GM10266 (cell line): ENCODE results near the gene ST6GALNAC6.
A peak's percentile ranks its signal among the peaks of the same experiment; 100 is the strongest.

Experiments used
- DNase-seq: peaks from one replicate; pipeline ENCODE4 v3.0.0; 2012; ENCODE audit errors: extremely low spot score
- CTCF ChIP-seq: IDR thresholded peaks from 2 replicates; pipeline ENCODE4 v1.5.1; 2012; ENCODE audit warnings: mild to moderate bottlenecking, low read depth; ENCODE audit not compliant: control insufficient read depth, insufficient read depth; ENCODE audit errors: missing control alignments

The ST6GALNAC6 gene

GRCh38 chr9:127920794-127921193 is 21.4 kb upstream of the ST6GALNAC6 start:
- no peak for TF ChIP-seq CTCF
- no peak for DNase-seq

- DNase-seq, result no peak
- no peak for TF ChIP-seq CTCF
Measured at GRCh38 chr9:127919253-127919815, 19.9 kb upstream of the ST6GALNAC6 start.

GRCh38 chr9:127918183-127919107 is 19.0 kb upstream of the ST6GALNAC6 start:
- no peak for DNase-seq
- TF ChIP-seq CTCF, result peak; percentile 38

GRCh38 chr9:127917603-127918002 is 18.2 kb upstream of the ST6GALNAC6 start:
- no peak for DNase-seq
- TF ChIP-seq CTCF, result no peak

GRCh38 chr9:127916720-127917581 is 17.5 kb upstream of the ST6GALNAC6 start, which contains the start of gene ST6GALNAC4:
Gene ST6GALNAC4, minus strand, starts transcription at chr9:127917041. Its CDS starts 622 bp downstream, at chr9:127916419.
- no peak for TF ChIP-seq CTCF
- DNase-seq, result peak; percentile 99

- peak; percentile 73 for DNase-seq
- no peak for TF ChIP-seq CTCF
Measured at GRCh38 chr9:127915801-127916719, 16.7 kb upstream of the ST6GALNAC6 start.
